ENCODE results near the gene CIPC.

The CIPC gene

GRCh38 chr14:77087631-77088030 lies 10.4 kb upstream of the CIPC start:
- Mint-ChIP-seq H3K9me3 (peaks cover 11% of the 10 kb centered on the region), H3K4me1 (peaks cover 31% of the 10 kb centered on the region), H3K4me3 (no peak overlapping the region), H3K27me3 (ENCODE audit: low read depth) (peaks cover 7% of the 10 kb centered on the region), H3K36me3 (ENCODE audit: low read depth) (no peaks in the 10 kb centered on the region), H3K27ac (peak overlapping the region; percentile 69 to 91 (median 83))
- TF ChIP-seq CTCF (IDR thresholded peaks at IDR 0.05; ENCODE audit: unreplicated experiment in 3 of 3), result no peak

GRCh38 chr14:77088219-77088618 lies 9.8 kb upstream of the CIPC start:
- no peak for TF ChIP-seq CTCF (IDR thresholded peaks at IDR 0.05; ENCODE audit: unreplicated experiment in 3 of 3)
- Mint-ChIP-seq H3K4me3 (no peak overlapping the region), H3K27ac (peak overlapping the region; percentile 69 to 91 (median 83)), H3K36me3 (ENCODE audit: low read depth) (no peaks in the 10 kb centered on the region), H3K9me3 (peaks cover 11% of the 10 kb centered on the region), H3K27me3 (ENCODE audit: low read depth) (peaks cover 7% of the 10 kb centered on the region), H3K4me1 (peaks cover 28% of the 10 kb centered on the region)

GRCh38 chr14:77088645-77089044 lies 9.4 kb upstream of the CIPC start:
- H3K36me3 Mint-ChIP-seq (ENCODE audit: low read depth), result no peaks in the 10 kb centered on the region
- H3K27ac Mint-ChIP-seq, result peak overlapping the region; percentile 69 to 91 (median 83)
- peaks cover 26% of the 10 kb centered on the region for H3K4me1 Mint-ChIP-seq
- H3K9me3 Mint-ChIP-seq, result peaks cover 11% of the 10 kb centered on the region
- H3K27me3 Mint-ChIP-seq (ENCODE audit: low read depth), result peaks cover 7% of the 10 kb centered on the region
- no peak for TF ChIP-seq CTCF (IDR thresholded peaks at IDR 0.05; ENCODE audit: unreplicated experiment in 3 of 3)
- H3K4me3 Mint-ChIP-seq, result no peak overlapping the region

- Mint-ChIP-seq H3K36me3 (ENCODE audit: low read depth) (no peaks in the 10 kb centered on the region), H3K9me3 (peaks cover 11% of the 10 kb centered on the region), H3K4me3 (no peak overlapping the region), H3K27me3 (ENCODE audit: low read depth) (peaks cover 7% of the 10 kb centered on the region), H3K4me1 (peaks cover 19% of the 10 kb centered on the region), H3K27ac (no peak overlapping the region)
- TF ChIP-seq CTCF (IDR thresholded peaks at IDR 0.05; ENCODE audit: unreplicated experiment in 3 of 3), result no peak
Observed at GRCh38 chr14:77091518-77091917, 6.5 kb upstream of the CIPC start.

GRCh38 chr14:77092676-77093075 lies 5.4 kb upstream of the CIPC start:
- H3K27me3 Mint-ChIP-seq (ENCODE audit: low read depth), result peaks cover 7% of the 10 kb centered on the region
- H3K36me3 Mint-ChIP-seq (ENCODE audit: low read depth), result no peaks in the 10 kb centered on the region
- peaks cover 25% of the 10 kb centered on the region for H3K4me1 Mint-ChIP-seq
- TF ChIP-seq CTCF (IDR thresholded peaks at IDR 0.05; ENCODE audit: unreplicated experiment in 3 of 3), result no peak
- H3K27ac Mint-ChIP-seq, result peak overlapping the region in 1 of 3 experiments; percentile 43
- peaks cover 11% of the 10 kb centered on the region for H3K9me3 Mint-ChIP-seq
- no peak overlapping the region for H3K4me3 Mint-ChIP-seq

- TF ChIP-seq CTCF (IDR thresholded peaks at IDR 0.05; ENCODE audit: unreplicated experiment in 3 of 3), result peak; percentile 74 to 84 (median 77)
- Mint-ChIP-seq H3K4me1 (peaks cover 33% of the 10 kb centered on the region), H3K27ac (peak overlapping the region; percentile 34 to 90 (median 60)), H3K9me3 (peaks cover 9% of the 10 kb centered on the region), H3K36me3 (ENCODE audit: low read depth) (no peaks in the 10 kb centered on the region), H3K4me3 (peak overlapping the region; percentile 64 to 79 (median 79)), H3K27me3 (ENCODE audit: low read depth) (peaks cover 2% of the 10 kb centered on the region)
Observed at GRCh38 chr14:77094672-77095284, 3.3 kb upstream of the CIPC start.
